Activated CD4-positive, alpha-beta T cell treated with anti-CD3 and anti-CD28 coated beads for 4 hours (primary cell): ENCODE results near the gene PTRH1.
A peak's percentile ranks its signal among the peaks of the same experiment; 100 is the strongest.

Experiments
- DNase-seq, 2 donors: peaks; one replicate each; pipeline ENCODE4 v3.0.0-alpha.2; 2020

The PTRH1 gene

DNA sequence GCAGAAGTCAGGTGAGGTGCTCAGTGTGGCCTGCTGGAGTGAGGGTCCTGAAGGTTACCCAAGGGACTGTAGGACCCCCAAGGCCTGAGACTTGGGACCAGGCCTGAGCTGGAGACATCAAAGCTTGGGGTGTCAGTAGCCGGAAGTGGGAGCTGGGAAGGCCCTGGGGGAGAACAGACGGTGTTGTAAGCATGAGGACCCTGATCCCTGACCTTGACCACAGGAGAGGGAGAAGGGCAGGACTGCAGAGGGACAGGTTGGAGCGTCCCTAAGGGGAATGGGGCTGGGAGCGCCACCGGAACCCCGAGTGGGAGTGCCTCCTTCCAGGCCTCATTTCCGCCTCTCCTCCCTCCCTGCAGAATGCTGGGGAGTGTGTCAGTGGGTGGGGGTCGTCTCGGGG lies 949 bp upstream of the PTRH1 start:
- no peak for DNase-seq

DNA sequence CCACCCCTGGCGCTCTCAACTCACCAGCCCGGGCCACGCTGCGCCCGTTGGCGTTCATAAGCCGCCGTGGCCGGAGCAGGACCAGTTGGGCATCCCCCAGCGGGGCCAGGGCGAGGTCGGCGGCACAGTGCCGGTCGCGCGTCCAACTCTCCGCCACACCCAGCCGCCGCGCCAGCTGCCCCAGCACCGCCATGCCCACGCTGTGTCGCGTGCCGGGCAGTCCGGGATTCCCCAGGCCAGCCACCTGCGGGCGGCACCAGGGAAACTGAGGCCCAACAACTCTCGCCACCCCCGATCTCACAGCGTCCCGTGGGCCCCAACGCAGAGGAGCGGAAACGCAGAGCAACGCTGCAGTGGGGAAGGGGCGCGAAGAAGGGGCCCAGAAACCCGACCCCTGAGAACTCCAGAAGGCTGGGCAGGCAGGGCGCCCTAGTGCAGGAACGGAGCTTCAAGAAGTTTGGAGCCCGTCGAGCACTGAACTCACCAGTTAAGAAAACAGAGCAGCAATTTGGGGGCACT lies 453 bp downstream of the PTRH1 start:
- DNase-seq: no peak

- DNase-seq: no peak
Measured at GRCh38 chr9:127714020-127714750, 1.3 kb downstream of the PTRH1 start.

GRCh38 chr9:127712867-127713266 lies 2.6 kb downstream of the PTRH1 start:
- DNase-seq: no peak

GRCh38 chr9:127712371-127712770 lies 3.1 kb downstream of the PTRH1 start:
- DNase-seq: no peak

- no peak for DNase-seq
Measured at GRCh38 chr9:127711831-127712274, 3.6 kb downstream of the PTRH1 start.

- no peak for DNase-seq
Measured at GRCh38 chr9:127711226-127711701, 4.2 kb downstream of the PTRH1 start.

- DNase-seq: no peak
Measured at GRCh38 chr9:127710204-127710783, 5.2 kb downstream of the PTRH1 start.

DNA sequence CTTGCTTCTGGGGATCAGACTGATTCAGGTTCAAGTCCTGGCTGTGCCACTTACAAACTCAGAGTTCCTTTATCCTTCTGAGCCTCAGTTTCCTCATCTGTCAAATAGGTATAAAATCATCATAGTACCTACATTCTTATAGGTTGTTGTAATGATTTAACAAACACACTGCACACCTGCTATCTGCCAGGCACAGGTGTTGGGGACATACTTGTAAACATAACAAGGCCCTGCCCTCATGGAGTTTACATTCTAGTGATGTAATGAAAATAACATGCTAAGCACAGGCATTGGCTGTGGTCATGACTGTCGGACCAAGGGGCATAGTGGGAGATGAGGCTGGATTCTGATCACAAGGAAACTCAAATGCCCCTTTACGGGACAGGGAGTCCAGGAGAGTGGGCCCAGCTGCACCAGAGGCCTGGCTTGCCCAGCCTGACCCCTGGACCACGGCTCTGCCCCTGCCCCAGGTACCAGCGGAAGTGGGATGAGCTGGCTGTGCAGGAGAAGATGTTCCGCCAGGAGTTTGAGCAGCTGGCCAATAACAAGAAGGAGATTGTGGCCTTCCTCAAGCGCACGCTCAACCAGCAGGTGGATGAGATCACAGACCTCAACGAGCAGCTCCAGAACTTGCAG lies 6.4 kb downstream of the PTRH1 start:
- no peak for DNase-seq

DNA sequence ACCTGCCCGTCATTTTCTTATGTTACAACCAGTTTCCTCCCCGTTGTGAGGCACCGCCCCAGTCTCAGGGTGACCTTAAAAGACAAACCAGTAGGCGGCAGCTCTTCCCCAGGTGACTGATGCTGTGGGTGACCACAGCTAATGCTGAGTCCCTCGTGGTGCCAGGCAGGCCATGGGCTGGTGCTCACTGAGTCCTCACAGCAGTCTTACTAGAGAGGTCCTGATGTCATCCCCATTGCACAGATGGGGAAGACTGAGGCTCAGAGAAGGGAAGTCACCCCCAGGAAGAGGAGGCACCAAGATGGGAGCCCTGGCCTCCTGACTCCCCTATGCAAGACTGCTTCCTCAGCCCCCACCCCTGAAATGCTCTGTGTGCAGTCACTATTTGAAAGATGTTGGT lies 7.7 kb downstream of the PTRH1 start:
- DNase-seq: peak; percentile 19 to 46

DNA sequence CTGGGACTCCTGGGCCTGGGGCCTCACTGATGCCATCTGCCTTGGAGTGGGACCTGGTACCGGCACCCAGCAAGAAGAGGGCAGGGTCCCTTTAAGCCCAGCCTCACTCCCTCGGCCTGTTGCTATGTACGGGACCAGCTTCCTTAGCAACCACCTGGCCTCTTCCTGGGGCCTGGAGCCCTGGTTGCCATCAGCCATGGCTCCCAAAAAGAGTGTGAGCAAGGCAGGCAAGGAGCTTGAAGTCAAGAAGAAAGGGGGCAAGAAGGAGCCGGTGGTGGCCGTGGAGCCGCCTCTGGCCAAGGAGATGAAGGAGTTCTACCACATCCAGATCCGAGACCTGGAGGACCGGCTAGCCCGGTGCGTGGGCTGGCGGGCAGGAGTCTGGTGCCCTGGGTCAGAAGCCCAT lies 8.6 kb downstream of the PTRH1 start, which contains the start of gene CFAP157:
Gene CFAP157, plus strand, starts transcription at position 153 of the 406 bp plus-strand sequence. Its CDS starts 44 bp downstream, at position 197.
- no peak for DNase-seq

DNA sequence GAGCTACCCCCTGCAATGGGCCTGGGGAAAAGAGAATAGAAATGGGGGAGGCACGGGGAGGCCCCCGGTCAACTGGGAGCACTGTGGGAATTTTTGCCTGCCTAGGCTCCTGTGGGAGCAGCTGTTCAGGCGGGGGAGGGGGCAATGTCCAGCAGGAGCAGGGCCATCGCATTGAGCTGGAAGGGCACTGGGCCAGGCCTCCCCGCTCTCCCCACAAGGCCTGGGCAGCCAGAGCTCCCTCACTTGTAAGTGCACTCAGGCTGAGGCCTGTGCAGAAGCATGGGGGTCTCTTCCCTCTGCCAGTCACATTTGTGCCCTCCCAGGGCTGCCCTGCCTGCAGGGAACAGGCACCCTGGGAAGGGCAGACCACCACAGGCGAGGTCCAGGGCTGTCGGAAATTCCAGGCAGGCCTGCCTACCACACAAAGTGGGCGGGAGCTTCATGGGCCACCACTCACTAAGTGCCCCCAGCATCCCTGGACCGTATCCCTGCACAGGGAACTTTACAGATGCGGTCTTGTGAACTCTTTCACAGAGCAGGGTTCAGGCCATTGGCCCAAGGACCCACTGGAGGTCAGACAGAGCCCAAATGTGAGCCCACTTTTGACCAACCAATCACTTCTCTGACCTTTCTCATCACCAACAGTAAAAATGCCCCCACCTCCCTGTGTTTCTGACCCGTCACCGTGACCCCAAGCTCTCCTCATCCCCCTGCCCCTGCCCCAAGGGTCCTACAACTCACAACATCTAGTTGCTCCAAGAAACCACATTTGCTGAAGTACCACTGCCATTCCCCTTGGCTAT lies 9.7 kb downstream of the PTRH1 start:
- no peak for DNase-seq

GRCh38 chr9:127703289-127703946 lies 12.0 kb downstream of the PTRH1 start:
- DNase-seq: no peak

DNA sequence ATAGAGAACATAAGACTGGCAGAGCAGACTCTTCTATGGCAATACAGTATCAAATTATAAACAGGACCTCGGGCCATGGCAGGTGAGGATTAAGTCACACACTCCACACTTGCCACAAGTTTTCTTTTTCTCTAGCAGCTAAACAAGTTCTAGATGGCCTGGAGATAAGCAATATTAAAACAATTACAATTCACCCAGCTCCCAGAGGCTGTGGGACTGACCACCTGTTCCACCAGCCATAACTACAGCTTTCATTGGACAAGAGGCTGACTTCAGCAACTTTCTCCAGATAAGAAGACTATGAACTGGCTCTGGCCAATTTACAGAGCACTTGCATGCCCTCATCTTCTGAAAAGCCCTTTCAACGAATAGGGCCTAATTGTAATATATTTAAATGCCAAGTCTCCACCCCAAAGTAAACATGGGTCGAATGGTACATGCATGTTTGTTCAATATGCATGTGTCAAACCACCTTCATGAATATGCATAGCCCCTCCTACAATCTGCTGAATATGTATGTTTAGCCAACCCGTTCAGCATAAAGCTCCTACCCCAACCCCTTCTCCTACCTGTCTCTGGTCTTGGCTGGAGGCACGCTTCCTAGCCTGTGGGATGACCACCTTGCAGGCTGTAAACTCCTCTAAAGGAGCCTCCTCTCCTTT lies 14.7 kb downstream of the PTRH1 start:
- DNase-seq: no peak

DNA sequence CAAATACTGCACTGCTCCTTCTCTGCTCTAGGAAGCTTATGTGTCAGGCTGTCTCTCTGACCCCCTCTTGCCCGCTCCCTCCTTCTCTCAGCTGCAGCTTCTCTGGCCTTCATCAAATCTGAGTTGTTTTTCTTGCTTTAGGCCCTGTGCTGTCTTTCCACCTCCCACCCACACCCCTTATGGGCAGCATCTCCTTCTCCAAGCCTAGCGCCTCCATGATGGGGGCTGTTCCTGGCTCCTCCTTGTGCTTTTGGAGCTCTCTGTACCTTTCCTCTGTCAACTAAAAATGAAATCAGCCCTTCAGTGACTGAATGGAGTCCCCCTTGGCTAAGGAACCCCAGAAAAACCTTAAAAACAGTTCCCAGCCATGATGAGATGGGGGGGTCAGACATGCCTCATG lies 15.3 kb downstream of the PTRH1 start:
- no peak for DNase-seq

- DNase-seq: peak; percentile 81 to 83
Measured at GRCh38 chr9:127698985-127699670, 16.3 kb downstream of the PTRH1 start.

- no peak for DNase-seq
Measured at GRCh38 chr9:127698386-127698785, 17.1 kb downstream of the PTRH1 start.

GRCh38 chr9:127697575-127697974 lies 17.9 kb downstream of the PTRH1 start:
- DNase-seq: no peak

DNA sequence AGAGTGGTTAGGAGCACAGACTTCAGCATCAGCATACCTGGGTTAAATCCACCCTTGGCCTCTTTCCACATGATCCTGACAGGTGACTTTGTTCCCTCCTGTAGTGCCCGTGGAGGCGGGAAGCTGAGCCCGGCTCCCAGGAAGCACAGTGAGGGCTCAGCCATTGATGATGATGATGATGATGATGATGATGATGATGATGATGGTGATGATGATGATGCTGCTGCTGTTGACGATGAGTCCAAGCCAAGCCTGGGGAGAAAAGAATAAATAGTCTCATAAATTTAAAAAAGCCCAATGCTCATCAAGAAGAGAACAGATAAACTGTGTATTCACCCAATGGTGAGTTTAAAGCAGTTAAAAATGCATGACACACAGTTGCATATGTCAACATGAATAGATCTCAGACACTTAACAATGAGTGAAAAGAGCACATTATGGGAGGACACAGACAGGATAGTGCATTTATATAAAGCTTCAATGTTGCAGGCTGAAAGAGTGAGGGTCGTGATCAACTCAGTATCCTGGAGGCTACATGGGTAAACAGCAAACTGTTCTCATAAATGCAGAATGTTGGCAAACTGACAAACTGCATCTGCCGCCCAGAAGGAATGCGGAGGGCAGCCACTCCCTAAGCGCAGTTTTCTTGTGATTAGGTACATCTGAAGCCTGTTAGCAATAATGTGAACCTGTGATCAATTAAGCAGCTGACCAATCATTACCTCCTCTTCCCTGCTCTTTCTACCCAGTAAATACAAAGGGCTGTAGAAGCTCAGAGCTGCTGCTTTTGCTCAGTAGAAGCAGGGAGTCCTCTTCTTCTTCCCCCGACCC lies 20.4 kb downstream of the PTRH1 start:
- no peak for DNase-seq

DNA sequence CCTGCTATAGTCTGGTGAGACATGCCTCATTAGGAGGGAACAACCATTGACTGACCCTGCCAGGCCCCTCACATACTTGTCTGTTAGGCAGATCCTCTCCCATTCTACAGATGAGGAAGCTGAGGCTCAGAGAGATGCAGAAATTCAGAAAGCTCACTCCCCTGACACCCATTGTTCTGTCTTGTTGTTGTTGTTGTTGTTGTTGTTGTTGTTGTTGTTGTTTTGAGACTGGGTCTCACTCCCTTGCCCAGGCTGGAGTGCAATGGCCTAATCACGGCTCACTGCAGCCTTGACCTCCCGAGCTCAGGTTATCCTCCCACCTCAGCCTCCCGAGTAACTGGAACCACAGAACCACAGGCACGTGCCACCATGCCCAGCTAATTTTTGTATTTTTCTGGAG lies 21.8 kb downstream of the PTRH1 start:
- DNase-seq: no peak
